Adrenal gland (tissue), 12 donors: Measurements from ENCODE around the gene CDK6. TPM values are rescaled to one million over a fixed set of nuclear protein-coding genes. Genes with fewer than 3 reads are reported as not detected.
A peak's percentile ranks its signal among the peaks of the same experiment; 100 is the strongest.

Experiments
- DNase-seq, 7 donors: peaks; one replicate each; pipeline ENCODE4 v3.0.0-alpha.2; 2019 to 2020
- H3K27ac ChIP-seq, 5 donors: fragments of 200-600 bp; sonication (generic) in 4 of 5; 1 replicate in 3 of 5; 2 replicates in 2 of 5; pipeline versions ENCODE4 v1.5.1 to v1.8.0; 2016 to 2020; ENCODE audit warnings: mild to moderate bottlenecking in 1 of 5
- H3K27me3 ChIP-seq: fragments of 200-600 bp; 2 replicates; pipeline ENCODE4 v1.8.0; 2021
- H3K36me3 ChIP-seq, 2 donors: fragments of 200-600 bp; replicated peaks in 1 of 2; 1 replicate in 1 of 2; 2 replicates in 1 of 2; pipeline versions ENCODE4 v1.5.1 to v1.8.0; 2018 to 2022
- H3K4me1 ChIP-seq, 2 donors: fragments of 200-600 bp; replicated peaks in 1 of 2; 1 replicate in 1 of 2; 2 replicates in 1 of 2; pipeline versions ENCODE4 v1.5.1 to v1.8.0; 2018 to 2021
- H3K4me3 ChIP-seq, 4 donors: fragments of 200-600 bp; sonication (generic) in 3 of 4; one replicate each; pipeline ENCODE4 v1.5.1; 2016 to 2018
- H3K9me3 ChIP-seq, 3 donors: fragments of 200-600 bp; sonication (generic) in 1 of 3; replicated peaks in 1 of 3; 1 replicate in 2 of 3; 2 replicates in 1 of 3; pipeline versions ENCODE4 v1.5.1 to v1.8.0; 2016 to 2021
- POLR2A ChIP-seq, 2 donors: fragments of 450-650 bp; IDR thresholded peaks; one replicate each; pipeline ENCODE4 v1.6.1; 2017; ENCODE audit warnings: antibody characterized with exemption in 2 of 2, mild to moderate bottlenecking in 2 of 2, moderate library complexity in 1 of 2
- WGBS, 4 donors: extraction: QIAGEN DNeasy Blood & Tissue Kit in 2 of 4; methylation state at CpG; one replicate each; pipeline versions ENCODE4 v1.1.5 to v1.1.7; 2013 to 2017; 5-methylcytosine and 5-hydroxymethylcytosine counted together
- intact Hi-C, 2 donors: fragments of 100-400 bp; cut with DNase I; formaldehyde crosslinking; loops; one replicate each; pipeline versions ENCODE4 v1.14.1 to v1.15.0; 2022 to 2023
- polyA plus RNA-seq, 3 donors: library from polyadenylated mRNA; stranded (reverse); fragments of 200-250 nt in 2 of 3; fragments of 350-450 nt in 1 of 3; fragmentation: Illumina TruSeq in 1 of 3; extraction: RNeasy Lipid Tissue Mini Kit (QIAGEN cat#74804) in 1 of 3; gene quantifications; one replicate each; pipeline ENCODE4 v1.2.3, GENCODE V29; 2013 to 2014
- total RNA-seq, 9 donors: library from RNA; depleted of rRNA in 4 of 9; stranded (reverse); fragments of >200 nt in 4 of 9; fragments of 120-200 nt in 1 of 9; fragmentation: NEBNext Ultra II Directional in 1 of 9; extraction: Animal tissue kit (Norgen Biotek cat#: 25700) in 1 of 9; gene quantifications; one replicate each; pipeline versions ENCODE4 v1.1.0 to v1.2.4, GENCODE V29; 2013 to 2023
- TF ChIP-seq, protein P1 (sequence below), 6 experiments: fragments of 450-650 bp in 4 of 6; fragments of 200-600 bp in 2 of 6; sonication (generic) in 1 of 6; IDR thresholded peaks; 1 replicate in 5 of 6; 2 replicates in 1 of 6; pipeline versions ENCODE4 v1.5.1 to v1.8.0; 2016 to 2021; ENCODE audit warnings: antibody characterized with exemption in 6 of 6, mild to moderate bottlenecking in 2 of 6, moderate library complexity in 1 of 6
- donor health status: healthy with polysubstance abuse.
- donor health status: Bipolar disorder and iron deficiency.
- donor health status: DM: yes; HTN: yes; CAD: no.
- donor health status: DM: no; HTN: no; CAD: no.
- donor health status: DM: no; HTN: no; CAD: no.
- donor health status: DM: yes; HTN: yes; CAD: no.

The CDK6 gene
- total and polyA plus RNA-seq, 12 donors = 2.5 to 151 (median 33.4) TPM

DNA sequence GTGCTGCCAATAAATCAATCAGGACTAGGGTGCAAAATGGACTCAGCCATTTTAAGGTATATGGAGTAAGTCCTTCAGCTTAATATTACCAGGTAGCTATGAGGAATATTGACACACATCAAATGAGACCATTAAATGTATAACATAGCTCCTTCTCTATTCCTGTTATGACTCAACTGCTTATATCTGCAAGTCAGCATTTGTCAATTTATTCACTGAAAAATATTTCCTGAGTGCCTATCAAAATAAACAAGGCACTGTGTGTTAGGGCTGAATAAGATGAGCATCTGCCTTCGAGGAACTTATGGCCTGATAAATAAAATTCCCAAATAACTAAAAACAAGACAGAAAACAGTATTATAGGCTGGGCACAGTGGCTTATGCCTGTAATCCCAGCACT, 113.8 kb downstream of the CDK6 start:
- H3K36me3 ChIP-seq = peaks cover 0 to 15% of the 10 kb centered on the region in 2 donors
- TF ChIP-seq POLR2A (IDR thresholded peaks at IDR 0.05) = no peak
- TF ChIP-seq, protein P1, sequence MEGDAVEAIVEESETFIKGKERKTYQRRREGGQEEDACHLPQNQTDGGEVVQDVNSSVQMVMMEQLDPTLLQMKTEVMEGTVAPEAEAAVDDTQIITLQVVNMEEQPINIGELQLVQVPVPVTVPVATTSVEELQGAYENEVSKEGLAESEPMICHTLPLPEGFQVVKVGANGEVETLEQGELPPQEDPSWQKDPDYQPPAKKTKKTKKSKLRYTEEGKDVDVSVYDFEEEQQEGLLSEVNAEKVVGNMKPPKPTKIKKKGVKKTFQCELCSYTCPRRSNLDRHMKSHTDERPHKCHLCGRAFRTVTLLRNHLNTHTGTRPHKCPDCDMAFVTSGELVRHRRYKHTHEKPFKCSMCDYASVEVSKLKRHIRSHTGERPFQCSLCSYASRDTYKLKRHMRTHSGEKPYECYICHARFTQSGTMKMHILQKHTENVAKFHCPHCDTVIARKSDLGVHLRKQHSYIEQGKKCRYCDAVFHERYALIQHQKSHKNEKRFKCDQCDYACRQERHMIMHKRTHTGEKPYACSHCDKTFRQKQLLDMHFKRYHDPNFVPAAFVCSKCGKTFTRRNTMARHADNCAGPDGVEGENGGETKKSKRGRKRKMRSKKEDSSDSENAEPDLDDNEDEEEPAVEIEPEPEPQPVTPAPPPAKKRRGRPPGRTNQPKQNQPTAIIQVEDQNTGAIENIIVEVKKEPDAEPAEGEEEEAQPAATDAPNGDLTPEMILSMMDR (IDR thresholded peaks at IDR 0.05) = no peak
- intact Hi-C loops = no loop called here
- H3K27ac ChIP-seq = peak overlapping the region in 2 of 5 donors; percentile 33 to 49
- 71 to 84% (median 82%) methylated on average over 1 of the region's 1 CpG for WGBS, 4 donors
- no peak overlapping the region for H3K4me3 ChIP-seq
- H3K9me3 ChIP-seq = no peaks in the 10 kb centered on the region
- H3K27me3 ChIP-seq = no peaks in the 10 kb centered on the region
- no peak for DNase-seq
- H3K4me1 ChIP-seq = peaks cover 8 to 37% of the 10 kb centered on the region in 2 donors

DNA sequence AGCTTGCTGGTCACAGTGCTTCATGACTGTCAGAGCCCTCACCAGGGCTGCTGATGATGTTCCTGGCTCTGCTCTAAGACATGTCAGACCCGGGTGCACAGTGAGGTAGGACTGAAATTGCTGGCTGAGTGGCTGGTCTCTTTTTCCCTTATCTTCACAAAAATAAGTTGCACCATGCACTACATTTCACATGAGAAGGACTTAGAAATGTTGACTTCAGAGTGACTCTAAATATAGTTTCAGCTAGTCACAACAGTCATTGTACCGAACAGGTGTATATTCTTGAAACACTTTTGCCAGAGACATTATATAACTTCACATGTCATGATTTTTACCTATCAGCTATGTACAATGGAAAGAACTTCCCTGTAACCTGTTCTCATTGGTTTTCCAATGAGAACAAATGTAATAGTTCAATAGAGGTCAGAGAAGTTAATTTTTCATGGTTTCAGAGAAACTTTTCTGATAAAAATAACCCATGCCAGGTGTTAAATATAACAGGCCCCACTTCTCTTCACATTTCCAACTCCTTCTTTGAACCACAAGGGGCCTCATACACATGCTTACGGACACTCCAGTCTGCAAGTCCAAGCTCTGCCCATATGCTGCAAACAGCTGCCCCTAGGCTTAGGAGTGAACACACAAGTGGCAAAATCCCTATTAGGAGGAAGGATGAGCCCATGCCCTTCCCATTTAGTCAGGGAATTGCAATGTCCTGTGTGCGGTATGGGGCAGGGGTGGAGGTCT, 115.6 kb downstream of the CDK6 start:
- Histone ChIP-seq H3K27ac (no peak overlapping the region), H3K27me3 (no peaks in the 10 kb centered on the region), H3K9me3 (no peaks in the 10 kb centered on the region), H3K4me3 (no peak overlapping the region), H3K4me1 (peaks cover 14 to 44% of the 10 kb centered on the region in 2 donors), H3K36me3 (peaks cover 0 to 15% of the 10 kb centered on the region in 2 donors)
- TF ChIP-seq POLR2A (IDR thresholded peaks at IDR 0.05) = no peak
- TF ChIP-seq, protein P1 (IDR thresholded peaks at IDR 0.05) = no peak
- WGBS, 4 donors = 89 to 100% (median 94%) methylated on average over 4 of the region's 4 CpGs
- intact Hi-C loops = no loop called here
- no peak for DNase-seq

DNA sequence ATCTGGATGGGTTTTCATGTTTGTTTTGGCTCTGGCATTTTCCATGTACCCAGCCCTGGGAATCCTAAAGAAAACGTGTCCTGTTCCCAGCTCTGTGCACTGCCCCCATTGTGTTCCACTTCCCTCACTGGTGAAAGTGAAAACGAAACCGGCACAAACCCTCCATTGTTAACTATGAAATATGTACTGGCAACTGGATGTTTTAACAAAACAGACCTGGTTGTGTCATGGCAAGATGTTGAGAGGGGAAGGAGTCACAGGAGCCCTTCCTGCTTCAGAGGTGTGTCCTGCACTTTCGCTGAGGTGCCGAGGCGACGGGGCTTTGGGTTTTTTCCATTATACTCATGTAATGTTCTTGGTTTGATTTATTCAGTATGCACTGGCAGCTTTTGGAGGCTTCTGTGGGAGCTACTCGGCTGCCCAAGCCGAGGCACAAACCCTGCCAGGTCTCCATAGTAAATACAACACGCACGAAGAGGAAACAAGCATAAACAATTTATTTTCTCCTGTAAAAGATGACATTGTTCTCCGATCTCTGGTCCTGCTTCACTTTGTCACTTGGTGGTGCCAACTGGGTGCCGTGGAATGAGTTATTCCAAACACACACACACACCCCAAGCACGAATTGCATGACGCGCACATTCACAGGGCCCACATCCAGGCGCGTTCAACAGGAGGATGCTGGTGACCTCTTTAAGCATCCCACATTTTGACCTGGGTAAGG, 118.2 kb downstream of the CDK6 start:
- H3K4me3 ChIP-seq = peak overlapping the region in 3 of 4 donors; percentile 13 to 51 (median 32)
- no peaks in the 10 kb centered on the region for H3K36me3 ChIP-seq
- H3K4me1 ChIP-seq = peaks cover 20 to 56% of the 10 kb centered on the region in 2 donors
- WGBS, 4 donors = 18 to 31% (median 19%) methylated on average over 14 to 18 of the region's 18 CpGs
- TF ChIP-seq, protein P1 (IDR thresholded peaks at IDR 0.05) = no peak
- TF ChIP-seq POLR2A (IDR thresholded peaks at IDR 0.05) = peak in 1 of 2 donors; percentile 64
- H3K27me3 ChIP-seq = no peaks in the 10 kb centered on the region
- peak; percentile 65 to 88 (median 72) for DNase-seq
- no peaks in the 10 kb centered on the region for H3K9me3 ChIP-seq
- intact Hi-C loops = no loop called here
- peak overlapping the region; percentile 85 to 92 (median 88) for H3K27ac ChIP-seq

DNA sequence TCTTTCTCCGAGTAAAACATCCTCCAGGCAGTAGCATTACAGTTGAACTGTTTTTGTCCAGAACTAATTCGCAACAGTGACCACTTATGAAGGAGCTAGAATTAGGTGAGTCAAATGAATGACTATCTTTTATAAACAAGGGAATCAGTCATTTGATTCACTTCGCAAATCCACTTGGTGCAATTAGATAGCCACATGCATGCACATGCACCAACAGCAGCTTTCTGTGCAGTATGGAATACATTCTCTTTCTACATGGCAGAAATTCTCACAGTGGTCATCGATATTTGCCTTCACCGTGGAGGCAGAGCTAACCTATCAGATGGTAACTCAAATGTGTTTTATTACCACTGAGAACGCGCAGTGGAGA, 118.8 kb downstream of the CDK6 start:
- peak overlapping the region; percentile 85 to 92 (median 88) for H3K27ac ChIP-seq
- WGBS, 4 donors = 30 to 46% (median 33%) methylated on average over 7 of the region's 7 CpGs
- H3K27me3 ChIP-seq = no peaks in the 10 kb centered on the region
- no peak for DNase-seq
- no peaks in the 10 kb centered on the region for H3K36me3 ChIP-seq
- intact Hi-C loops = no loop called here
- H3K4me1 ChIP-seq = peaks cover 20 to 51% of the 10 kb centered on the region in 2 donors
- peak overlapping the region in 2 of 4 donors; percentile 32 to 51 for H3K4me3 ChIP-seq
- TF ChIP-seq, protein P1 (IDR thresholded peaks at IDR 0.05) = no peak
- TF ChIP-seq POLR2A (IDR thresholded peaks at IDR 0.05) = no peak
- no peaks in the 10 kb centered on the region for H3K9me3 ChIP-seq
